ENCODE data around the gene SNX18. TPM values are rescaled to one million over a fixed set of nuclear protein-coding genes. Genes with fewer than 3 reads are reported as not detected.

The SNX18 gene, protein sequence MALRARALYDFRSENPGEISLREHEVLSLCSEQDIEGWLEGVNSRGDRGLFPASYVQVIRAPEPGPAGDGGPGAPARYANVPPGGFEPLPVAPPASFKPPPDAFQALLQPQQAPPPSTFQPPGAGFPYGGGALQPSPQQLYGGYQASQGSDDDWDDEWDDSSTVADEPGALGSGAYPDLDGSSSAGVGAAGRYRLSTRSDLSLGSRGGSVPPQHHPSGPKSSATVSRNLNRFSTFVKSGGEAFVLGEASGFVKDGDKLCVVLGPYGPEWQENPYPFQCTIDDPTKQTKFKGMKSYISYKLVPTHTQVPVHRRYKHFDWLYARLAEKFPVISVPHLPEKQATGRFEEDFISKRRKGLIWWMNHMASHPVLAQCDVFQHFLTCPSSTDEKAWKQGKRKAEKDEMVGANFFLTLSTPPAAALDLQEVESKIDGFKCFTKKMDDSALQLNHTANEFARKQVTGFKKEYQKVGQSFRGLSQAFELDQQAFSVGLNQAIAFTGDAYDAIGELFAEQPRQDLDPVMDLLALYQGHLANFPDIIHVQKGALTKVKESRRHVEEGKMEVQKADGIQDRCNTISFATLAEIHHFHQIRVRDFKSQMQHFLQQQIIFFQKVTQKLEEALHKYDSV
- polyA plus RNA-seq (5.5 to 7.4 TPM (median 7.1 TPM) in 3 replicates), polyA minus RNA-seq (9.9 to 12.0 TPM (median 10.5 TPM) in 3 replicates)
- polyA plus RNA-seq (2011; ENCODE audit: low read depth): 1.7 TPM
- 5.8 and 7.2 TPM in 2 replicates for polyA plus RNA-seq (2011; cell fraction: cytosol; rRNA removed)
- polyA plus RNA-seq (2011; cell fraction: nucleus; rRNA removed): 4.9 and 5.3 TPM in 2 replicates
- polyA plus RNA-seq (2012; ENCODE audit: low replicate concordance): 5.0 and 7.0 TPM in 2 replicates
- polyA minus RNA-seq (2011; cell fraction: cytosol; rRNA and poly(A)+ RNA removed): 37.8 TPM
- polyA minus RNA-seq (2011; cell fraction: nucleus; rRNA and poly(A)+ RNA removed): 11.9 and 14.0 TPM in 2 replicates

DNA sequence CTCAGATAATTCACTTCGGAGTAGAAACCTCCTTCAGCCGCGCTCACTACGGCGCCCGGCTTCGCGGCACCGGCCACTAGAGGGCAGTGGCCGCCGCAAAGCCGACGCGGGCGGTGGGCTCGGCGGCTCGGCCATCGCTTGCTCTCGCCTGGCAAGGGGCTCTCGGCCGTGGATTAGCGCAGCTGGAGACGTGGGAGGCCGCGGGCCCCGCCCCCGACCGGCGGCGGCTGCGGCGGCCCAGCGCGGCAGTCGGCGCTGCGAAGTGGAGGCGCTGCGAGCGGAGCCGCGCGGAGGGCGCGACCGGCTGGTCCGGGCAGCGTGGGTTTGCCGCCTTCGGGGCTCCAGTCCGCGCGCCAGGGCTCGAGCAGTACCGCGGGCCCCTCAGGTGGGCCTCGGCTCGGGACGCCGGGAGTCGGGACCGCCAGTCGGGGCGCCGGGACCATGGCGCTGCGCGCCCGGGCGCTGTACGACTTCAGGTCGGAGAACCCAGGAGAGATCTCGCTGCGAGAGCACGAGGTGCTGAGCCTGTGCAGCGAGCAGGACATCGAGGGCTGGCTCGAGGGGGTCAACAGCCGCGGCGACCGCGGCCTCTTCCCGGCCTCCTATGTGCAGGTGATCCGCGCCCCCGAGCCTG lies at the start of gene SNX18:
Gene SNX18 (plus strand): TSS at position 248 of the 634 bp plus-strand sequence. CDS start 194 bp downstream, at position 442.
- H4K20me1 ChIP-seq (ENCODE audit: control insufficient read depth, extremely low read depth, insufficient read depth, low read length): no peaks in the 10 kb centered on the region

DNA sequence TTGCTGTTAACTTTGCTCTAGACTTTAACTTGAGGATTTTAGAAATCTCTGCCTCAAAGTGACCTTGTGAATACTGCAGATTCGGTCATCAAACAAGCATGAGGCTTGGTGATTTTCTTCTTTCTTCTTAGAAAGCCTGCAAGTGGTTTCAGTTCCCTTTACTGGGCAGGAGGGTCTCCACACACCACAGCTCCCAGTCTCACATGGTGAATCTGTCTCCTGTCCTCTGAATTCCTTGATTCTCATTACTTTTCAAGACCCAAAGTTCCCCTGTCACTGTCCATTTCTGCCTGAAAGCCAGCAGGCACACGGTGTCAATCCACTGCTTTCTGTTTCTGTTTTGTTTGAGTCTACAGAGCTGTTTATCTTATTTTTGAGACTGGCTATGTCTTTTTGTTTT lies 47.9 kb upstream of the SNX18 start:
- FAIRE-seq: no peak
- H3K27ac ChIP-seq (ENCODE audit: control insufficient read depth, insufficient read depth, low read length): no peak overlapping the region
- dilution Hi-C loops (cut with MboI; ENCODE audit: extremely low pct_ligation_motif_present, low sequenced_read_pairs): no loop called here
- H3K4me2 ChIP-seq (ENCODE audit: control insufficient read depth, extremely low read depth, insufficient read depth, low read depth, low read length): no peak overlapping the region
- no peak overlapping the region for H2AFZ ChIP-seq (ENCODE audit: control insufficient read depth, low read length)
- TF ChIP-seq, protein P1, sequence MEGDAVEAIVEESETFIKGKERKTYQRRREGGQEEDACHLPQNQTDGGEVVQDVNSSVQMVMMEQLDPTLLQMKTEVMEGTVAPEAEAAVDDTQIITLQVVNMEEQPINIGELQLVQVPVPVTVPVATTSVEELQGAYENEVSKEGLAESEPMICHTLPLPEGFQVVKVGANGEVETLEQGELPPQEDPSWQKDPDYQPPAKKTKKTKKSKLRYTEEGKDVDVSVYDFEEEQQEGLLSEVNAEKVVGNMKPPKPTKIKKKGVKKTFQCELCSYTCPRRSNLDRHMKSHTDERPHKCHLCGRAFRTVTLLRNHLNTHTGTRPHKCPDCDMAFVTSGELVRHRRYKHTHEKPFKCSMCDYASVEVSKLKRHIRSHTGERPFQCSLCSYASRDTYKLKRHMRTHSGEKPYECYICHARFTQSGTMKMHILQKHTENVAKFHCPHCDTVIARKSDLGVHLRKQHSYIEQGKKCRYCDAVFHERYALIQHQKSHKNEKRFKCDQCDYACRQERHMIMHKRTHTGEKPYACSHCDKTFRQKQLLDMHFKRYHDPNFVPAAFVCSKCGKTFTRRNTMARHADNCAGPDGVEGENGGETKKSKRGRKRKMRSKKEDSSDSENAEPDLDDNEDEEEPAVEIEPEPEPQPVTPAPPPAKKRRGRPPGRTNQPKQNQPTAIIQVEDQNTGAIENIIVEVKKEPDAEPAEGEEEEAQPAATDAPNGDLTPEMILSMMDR (optimal IDR thresholded peaks at IDR 0.05 in 1 of 3, IDR thresholded peaks at IDR 0.05 in 1 of 3, conservative IDR thresholded peaks at IDR 0.05 in 1 of 3; ENCODE audit: extremely low read depth in 1 of 3, insufficient read depth in 2 of 3, low read length in 3 of 3): no peak
- TF ChIP-seq EZH2 (IDR thresholded peaks at IDR 0.05; ENCODE audit: low read length): no peak
- H3K4me3 ChIP-seq (ENCODE audit: control insufficient read depth in 2 of 3, extremely low read depth in 1 of 3, insufficient read depth in 2 of 3, low read depth in 1 of 3, low read length in 3 of 3): no peak overlapping the region
- H3K9me3 ChIP-seq (ENCODE audit: control insufficient read depth, low read depth, low read length): no peaks in the 10 kb centered on the region
- no peak overlapping the region for H3K9ac ChIP-seq (ENCODE audit: control insufficient read depth, extremely low read depth, insufficient read depth, low read length)
- DNase-seq (ENCODE audit: low read depth, low spot score): no peak
- H3K27me3 ChIP-seq (ENCODE audit: control insufficient read depth, extremely low read depth, insufficient read depth, low read length): no peaks in the 10 kb centered on the region
- no peaks in the 10 kb centered on the region for H3K79me2 ChIP-seq (ENCODE audit: control insufficient read depth, insufficient read depth, low read length)
- H3K36me3 ChIP-seq (ENCODE audit: control insufficient read depth in 2 of 2, extremely low read depth in 1 of 2, insufficient read depth in 2 of 2, low read length in 2 of 2): no peaks in the 10 kb centered on the region
- no peaks in the 10 kb centered on the region for H3K4me1 ChIP-seq (ENCODE audit: control insufficient read depth, extremely low read depth, insufficient read depth, low read length)
- no peaks in the 10 kb centered on the region for H4K20me1 ChIP-seq (ENCODE audit: control insufficient read depth, extremely low read depth, insufficient read depth, low read length)
- H3K9me1 ChIP-seq (ENCODE audit: control insufficient read depth, extremely low read depth, insufficient read depth, low read length): no peaks in the 10 kb centered on the region

More for the DNA sequence above, at the start of gene SNX18:
- peak within 1 kb of the TSS; percentile 92 for H2AFZ ChIP-seq (ENCODE audit: control insufficient read depth, low read length)
- peak within 1 kb of the TSS; percentile 73 for H3K9ac ChIP-seq (ENCODE audit: control insufficient read depth, extremely low read depth, insufficient read depth, low read length)
- peak within 1 kb of the TSS; percentile 76 to 79 (median 76) for H3K4me3 ChIP-seq (ENCODE audit: control insufficient read depth in 2 of 3, extremely low read depth in 1 of 3, insufficient read depth in 2 of 3, low read depth in 1 of 3, low read length in 3 of 3)
- peak; percentile 23 for DNase-seq (ENCODE audit: low read depth, low spot score)
- TF ChIP-seq, protein P1 (optimal IDR thresholded peaks at IDR 0.05 in 1 of 3, IDR thresholded peaks at IDR 0.05 in 1 of 3, conservative IDR thresholded peaks at IDR 0.05 in 1 of 3; ENCODE audit: extremely low read depth in 1 of 3, insufficient read depth in 2 of 3, low read length in 3 of 3): peak; percentile 79 to 90 (median 89)
- no peak for TF ChIP-seq EZH2 (IDR thresholded peaks at IDR 0.05; ENCODE audit: low read length)
- H3K79me2 ChIP-seq (ENCODE audit: control insufficient read depth, insufficient read depth, low read length): peaks cover 30% of the 10 kb centered on the region
- H3K9me3 ChIP-seq (ENCODE audit: control insufficient read depth, low read depth, low read length): no peaks in the 10 kb centered on the region
- H3K36me3 ChIP-seq (ENCODE audit: control insufficient read depth in 2 of 2, extremely low read depth in 1 of 2, insufficient read depth in 2 of 2, low read length in 2 of 2): peaks cover 0 to 1% of the 10 kb centered on the region in 2 experiments
- FAIRE-seq: no peak
- no peaks in the 10 kb centered on the region for H3K27me3 ChIP-seq (ENCODE audit: control insufficient read depth, extremely low read depth, insufficient read depth, low read length)
- H3K9me1 ChIP-seq (ENCODE audit: control insufficient read depth, extremely low read depth, insufficient read depth, low read length): no peaks in the 10 kb centered on the region
- peaks cover 26% of the 10 kb centered on the region for H3K4me1 ChIP-seq (ENCODE audit: control insufficient read depth, extremely low read depth, insufficient read depth, low read length)
- H3K27ac ChIP-seq (ENCODE audit: control insufficient read depth, insufficient read depth, low read length): peak within 1 kb of the TSS; percentile 32
- dilution Hi-C loops (cut with MboI; ENCODE audit: extremely low pct_ligation_motif_present, low sequenced_read_pairs): no loop called here
- H3K4me2 ChIP-seq (ENCODE audit: control insufficient read depth, extremely low read depth, insufficient read depth, low read depth, low read length): peak within 1 kb of the TSS; percentile 100

Data from keratinocyte (primary cell).